ENCODE data around the gene SCTR. TPM values are rescaled to one million over a fixed set of nuclear protein-coding genes. Genes with fewer than 3 reads are reported as not detected.

The SCTR gene
- total and polyA plus RNA-seq, 2 donors (not counting 1 experiment from before 2014, with no cell fraction given), result not detected

GRCh38 chr2:119402645-119403560, 121.4 kb downstream of the SCTR start:
- ChIA-PET CTCF (interaction anchor here (0.9 to 2.7 kb wide), 2 partner anchors 32 to 74 kb away, joined by 3 to 15 read pairs; no protein-coding TSS in a partner anchor), POLR2A (no interaction called here)
- no peaks in the 10 kb centered on the region for H3K4me1 ChIP-seq (ENCODE audit: control insufficient read depth in 2 of 2, insufficient read depth in 2 of 2, low read length in 2 of 2)
- DNase-seq (no peak), ATAC-seq (ENCODE audit: low read depth) (no peak)
- peaks cover 0 to 6% (median 0%) of the 10 kb centered on the region in 4 experiments for H3K27me3 ChIP-seq (replicated peaks in 1 of 4; ENCODE audit: control extremely low read depth in 1 of 4, control insufficient read depth in 3 of 4, insufficient read depth in 4 of 4, low read length in 3 of 4)
- WGBS (ENCODE audit: insufficient coverage), result 97% methylated on average over 9 of the region's 10 CpGs
- Mint-ChIP-seq H3K27me3 (peaks cover 24% of the 10 kb centered on the region), H3K4me3 (no peak overlapping the region), H3K4me1 (no peaks in the 10 kb centered on the region), H3K9me3 (ENCODE audit: insufficient read depth) (no peaks in the 10 kb centered on the region), H3K27ac (no peak overlapping the region)
- no peaks in the 10 kb centered on the region for H3K36me3 ChIP-seq (replicated peaks in 1 of 2; ENCODE audit: control extremely low read depth in 1 of 2, control insufficient read depth in 1 of 2, extremely low read depth in 1 of 2, insufficient read depth in 2 of 2, low read length in 1 of 2)
- intact Hi-C loops (cut with micrococcal nuclease), result no loop called here
- no peak overlapping the region for H3K4me2 ChIP-seq (replicated peaks; ENCODE audit: low read depth, low read length, poor library complexity, severe bottlenecking)
- no peak overlapping the region for H3K27ac ChIP-seq (ENCODE audit: low read length in 2 of 2)
- no peaks in the 10 kb centered on the region for H4K20me1 ChIP-seq (ENCODE audit: control insufficient read depth, insufficient read depth, low read length, poor library complexity, severe bottlenecking)
- no peak overlapping the region for H3K9ac ChIP-seq (ENCODE audit: low read length)
- no peaks in the 10 kb centered on the region for H3K79me2 ChIP-seq (ENCODE audit: control insufficient read depth, insufficient read depth, low read length)
- H3K9me3 ChIP-seq (ENCODE audit: control extremely low read depth in 1 of 3, control insufficient read depth in 2 of 3, insufficient read depth in 1 of 3, low read length in 2 of 3), result peaks cover 0 to 3% (median 0%) of the 10 kb centered on the region in 3 donors
- H3K4me3 ChIP-seq (ENCODE audit: control extremely low read depth in 1 of 5, extremely low read depth in 1 of 5, insufficient read depth in 1 of 5, low read depth in 2 of 5, low read length in 4 of 5), result no peak overlapping the region
- TF ChIP-seq EZH2 (IDR thresholded peaks at IDR 0.05; ENCODE audit: borderline replicate concordance, insufficient read depth, low read depth, low read length, poor library complexity, severe bottlenecking) (no peak), CTCF (IDR thresholded peaks at IDR 0.05) (no peak)
- H2AFZ ChIP-seq (ENCODE audit: insufficient read depth, low read depth, low read length, poor library complexity, severe bottlenecking), result no peak overlapping the region

GRCh38 chr2:119402106-119402505, 122.2 kb downstream of the SCTR start:
- Histone ChIP-seq H4K20me1 (ENCODE audit: control insufficient read depth, insufficient read depth, low read length, poor library complexity, severe bottlenecking) (no peaks in the 10 kb centered on the region), H3K27ac (ENCODE audit: low read length in 2 of 2) (no peak overlapping the region), H3K36me3 (replicated peaks in 1 of 2; ENCODE audit: control extremely low read depth in 1 of 2, control insufficient read depth in 1 of 2, extremely low read depth in 1 of 2, insufficient read depth in 2 of 2, low read length in 1 of 2) (no peaks in the 10 kb centered on the region), H3K9ac (ENCODE audit: low read length) (no peak overlapping the region), H3K4me2 (replicated peaks; ENCODE audit: low read depth, low read length, poor library complexity, severe bottlenecking) (no peak overlapping the region), H3K9me3 (ENCODE audit: control extremely low read depth in 1 of 3, control insufficient read depth in 2 of 3, insufficient read depth in 1 of 3, low read length in 2 of 3) (peaks cover 0 to 3% (median 0%) of the 10 kb centered on the region in 3 donors), H3K79me2 (ENCODE audit: control insufficient read depth, insufficient read depth, low read length) (no peaks in the 10 kb centered on the region), H3K4me3 (ENCODE audit: control extremely low read depth in 1 of 5, extremely low read depth in 1 of 5, insufficient read depth in 1 of 5, low read depth in 2 of 5, low read length in 4 of 5) (no peak overlapping the region), H3K4me1 (ENCODE audit: control insufficient read depth in 2 of 2, insufficient read depth in 2 of 2, low read length in 2 of 2) (no peaks in the 10 kb centered on the region), H2AFZ (ENCODE audit: insufficient read depth, low read depth, low read length, poor library complexity, severe bottlenecking) (no peak overlapping the region), H3K27me3 (replicated peaks in 1 of 4; ENCODE audit: control extremely low read depth in 1 of 4, control insufficient read depth in 3 of 4, insufficient read depth in 4 of 4, low read length in 3 of 4) (peaks cover 0 to 6% (median 0%) of the 10 kb centered on the region in 4 experiments)
- WGBS (ENCODE audit: insufficient coverage), result 98% methylated on average over 5 of the region's 5 CpGs
- ChIA-PET CTCF (no interaction called here), POLR2A (no interaction called here)
- no peaks in the 10 kb centered on the region for H3K4me1 Mint-ChIP-seq
- peaks cover 20% of the 10 kb centered on the region for H3K27me3 Mint-ChIP-seq
- intact Hi-C loops (cut with micrococcal nuclease), result no loop called here
- TF ChIP-seq CTCF (IDR thresholded peaks at IDR 0.05) (no peak), EZH2 (IDR thresholded peaks at IDR 0.05; ENCODE audit: borderline replicate concordance, insufficient read depth, low read depth, low read length, poor library complexity, severe bottlenecking) (no peak)
- ATAC-seq (ENCODE audit: low read depth), result no peak
- no peak for DNase-seq
- no peak overlapping the region for H3K27ac Mint-ChIP-seq
- no peaks in the 10 kb centered on the region for H3K9me3 Mint-ChIP-seq (ENCODE audit: insufficient read depth)
- no peak overlapping the region for H3K4me3 Mint-ChIP-seq
